HG02759 (cell line): ENCODE results near the gene RGS16.
"Not testable (repeated sequence)": the region's sequence is repeated elsewhere in the genome, so short reads cannot be mapped to it uniquely, and the experiment has no call there.

Experiments used
- ATAC-seq: cut with Tn5 transposase; IDR thresholded peaks from one replicate; pipeline ENCODE4 v1.9.1; 2021; ENCODE audit warnings: mild to moderate bottlenecking, moderate library complexity; ENCODE audit not compliant: unreplicated experiment

Gene RGS16

DNA sequence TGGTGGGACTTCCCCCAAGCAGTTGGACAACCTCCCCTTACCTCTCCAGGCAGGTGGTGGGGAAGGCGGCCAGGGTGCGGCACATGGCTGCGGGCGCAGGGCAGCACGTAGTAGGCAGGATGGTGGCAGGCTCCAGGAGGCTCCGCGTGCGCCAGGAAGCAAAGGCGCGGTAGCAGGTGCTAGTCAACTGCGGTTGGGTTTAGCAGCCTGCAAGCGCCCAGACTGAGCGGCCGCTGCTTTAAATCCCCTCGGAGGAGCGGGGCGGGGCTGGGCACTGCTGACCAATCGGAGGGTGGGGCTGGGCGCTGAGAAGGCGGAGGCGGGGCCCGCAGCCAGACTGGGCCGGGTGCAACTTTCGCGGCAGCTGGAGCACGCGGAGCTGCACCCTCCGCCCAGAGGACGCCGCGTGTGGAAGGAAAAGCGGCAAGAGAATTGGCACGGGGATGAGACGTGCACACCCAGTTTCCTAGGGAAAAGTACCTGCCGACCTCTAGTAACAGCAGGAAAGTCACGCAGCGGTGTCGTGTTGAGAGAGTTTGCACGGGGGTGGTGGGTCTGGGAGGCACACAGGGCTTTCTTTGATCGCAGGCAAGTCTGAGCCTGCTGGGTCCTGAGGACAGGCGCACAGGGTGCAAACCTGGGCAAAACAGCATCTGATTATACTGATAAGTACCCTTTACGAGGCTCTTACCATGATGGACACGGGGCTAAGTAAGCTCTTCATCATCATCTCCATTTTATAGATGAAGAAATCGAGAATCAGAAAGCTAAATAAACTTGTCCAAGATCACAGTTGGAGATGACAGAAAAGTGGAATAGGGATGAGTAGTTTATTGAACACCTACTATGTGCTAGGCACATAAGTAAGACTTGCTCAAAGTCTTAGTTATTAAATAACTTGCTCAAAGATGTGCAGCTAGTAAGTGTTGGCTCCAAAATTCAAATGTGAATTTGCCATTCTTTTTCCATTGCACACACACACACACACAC, at the start of gene RGS16:
Gene RGS16 (minus strand): TSS at position 215 of the 990 bp plus-strand sequence. CDS start 130 bp downstream, at position 85.
- ATAC-seq = peak; percentile 95

DNA sequence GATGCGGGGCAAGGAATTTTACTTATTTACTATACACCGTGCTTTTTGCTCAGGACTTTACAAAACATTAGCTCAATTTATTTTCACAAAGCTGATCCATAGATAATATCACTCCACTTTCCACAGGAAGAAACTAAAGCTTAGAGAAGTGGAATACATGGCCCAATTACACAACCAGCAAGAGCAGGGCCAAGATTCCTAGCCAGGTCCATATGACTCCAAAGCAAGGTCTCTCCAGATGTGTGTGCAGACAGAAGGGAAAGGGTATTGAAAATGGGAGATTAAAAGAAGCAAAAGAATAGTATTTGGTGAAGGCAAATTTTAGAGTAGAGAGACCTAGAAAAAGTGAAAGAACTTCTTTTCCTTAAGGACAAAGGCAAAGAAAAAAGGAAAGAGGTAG, 49.8 kb upstream of the RGS16 start:
- ATAC-seq = no peak

DNA sequence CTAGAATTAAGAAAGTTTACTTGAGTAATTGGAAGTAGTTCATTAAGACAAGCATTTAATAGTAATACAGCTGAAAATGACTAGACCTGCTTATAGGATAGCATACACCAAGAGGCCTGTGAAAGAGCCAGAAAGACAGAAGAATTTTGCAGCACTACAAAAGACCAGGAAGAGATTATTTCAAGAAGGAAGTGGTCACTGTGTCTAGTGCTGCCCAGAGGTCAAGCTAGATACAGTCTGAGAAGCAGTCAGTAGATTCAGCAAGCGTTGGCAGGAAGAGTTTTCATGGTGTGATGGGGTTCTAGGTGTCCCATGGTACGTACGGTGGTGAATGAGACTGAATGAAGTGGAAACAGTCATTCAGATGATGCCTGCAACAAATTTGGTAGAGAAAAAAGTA, 48.7 kb upstream of the RGS16 start:
- no peak for ATAC-seq

- ATAC-seq = no peak
Measured at GRCh38 chr1:182651339-182651724, 47.1 kb upstream of the RGS16 start.

GRCh38 chr1:182650678-182651338, 46.6 kb upstream of the RGS16 start:
- no peak for ATAC-seq

DNA sequence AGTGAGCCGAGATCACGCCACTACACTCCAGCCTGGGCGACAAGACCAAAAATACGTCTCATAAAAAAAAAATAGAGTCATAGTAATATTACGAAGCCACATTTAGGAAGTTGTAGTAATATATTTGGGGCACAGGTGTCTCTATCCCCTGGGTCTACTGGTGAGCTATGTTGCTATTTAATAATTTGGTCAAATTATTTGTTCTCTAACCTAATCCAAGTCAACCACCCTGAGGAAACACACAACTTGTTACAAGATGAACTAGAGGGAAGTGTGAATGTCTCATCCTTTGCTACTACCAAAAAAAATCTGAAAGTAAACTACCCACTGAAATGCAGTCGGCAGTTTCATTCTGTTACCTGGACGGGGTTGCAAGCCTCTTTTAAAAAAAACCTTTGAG, 44.9 kb upstream of the RGS16 start:
- no peak for ATAC-seq

DNA sequence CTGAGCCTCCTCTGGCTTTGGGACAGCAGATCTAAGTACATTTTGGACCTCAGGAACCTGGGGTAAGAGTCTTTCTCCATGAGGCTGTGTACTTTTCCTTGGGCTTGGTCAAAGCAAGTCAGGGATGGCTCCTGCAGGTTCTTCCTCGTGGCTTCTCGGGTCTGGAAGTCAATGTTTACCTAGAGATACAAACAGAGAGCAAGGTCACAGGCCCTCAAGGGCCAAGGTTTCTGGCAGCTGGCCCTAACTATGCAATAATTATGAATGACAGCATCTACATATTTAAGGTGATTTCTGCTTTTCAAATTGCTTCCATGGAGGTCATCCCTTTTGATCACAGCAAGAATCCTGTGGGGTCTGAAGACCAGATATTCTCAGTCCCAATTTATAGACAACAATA, 42.5 kb upstream of the RGS16 start:
- ATAC-seq = no peak

DNA sequence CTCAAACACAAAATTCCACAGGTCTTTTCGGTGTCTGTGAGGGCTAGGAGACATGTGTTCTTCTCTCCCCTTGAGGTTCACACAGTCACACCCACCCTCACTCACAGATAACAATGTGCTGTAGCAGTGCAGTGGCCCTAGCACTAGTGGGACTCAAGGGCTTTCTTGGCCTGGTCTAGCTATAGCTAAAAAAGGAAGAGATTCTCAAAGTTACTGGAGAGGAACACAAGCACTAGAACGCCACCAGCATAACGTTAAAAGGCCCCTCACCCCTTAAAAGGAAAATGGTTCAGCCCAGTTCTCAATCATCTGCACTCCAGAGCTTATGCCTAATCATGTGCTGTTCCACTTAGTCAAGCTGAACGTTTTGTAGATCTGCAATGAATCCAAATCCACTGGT, 40.7 kb upstream of the RGS16 start:
- peak; percentile 53 for ATAC-seq

GRCh38 chr1:182643699-182644098, 39.5 kb upstream of the RGS16 start:
- no peak for ATAC-seq

DNA sequence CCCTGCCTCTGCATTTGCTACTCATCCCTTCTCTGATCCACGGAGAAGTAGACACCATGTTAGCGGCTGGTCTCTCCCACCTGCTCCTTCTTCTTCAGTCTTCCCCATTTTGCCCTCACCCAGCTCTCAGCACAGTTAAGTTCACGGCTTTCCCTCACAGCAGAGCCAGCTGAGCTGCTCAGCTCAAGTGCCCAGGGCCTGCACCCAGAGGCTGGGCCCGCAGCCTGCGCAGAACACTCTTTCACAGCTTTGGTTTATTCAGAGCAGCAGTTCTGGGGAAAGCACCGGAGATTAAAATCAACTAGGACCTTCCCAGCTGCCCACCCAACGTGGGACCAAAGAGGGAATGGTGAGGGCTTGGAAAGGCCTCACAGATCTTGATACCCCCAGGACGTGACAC, 38.3 kb upstream of the RGS16 start:
- no peak for ATAC-seq

GRCh38 chr1:182641561-182641960, 37.4 kb upstream of the RGS16 start:
- ATAC-seq = no peak

GRCh38 chr1:182639330-182639729, 35.1 kb upstream of the RGS16 start:
- ATAC-seq = no peak

DNA sequence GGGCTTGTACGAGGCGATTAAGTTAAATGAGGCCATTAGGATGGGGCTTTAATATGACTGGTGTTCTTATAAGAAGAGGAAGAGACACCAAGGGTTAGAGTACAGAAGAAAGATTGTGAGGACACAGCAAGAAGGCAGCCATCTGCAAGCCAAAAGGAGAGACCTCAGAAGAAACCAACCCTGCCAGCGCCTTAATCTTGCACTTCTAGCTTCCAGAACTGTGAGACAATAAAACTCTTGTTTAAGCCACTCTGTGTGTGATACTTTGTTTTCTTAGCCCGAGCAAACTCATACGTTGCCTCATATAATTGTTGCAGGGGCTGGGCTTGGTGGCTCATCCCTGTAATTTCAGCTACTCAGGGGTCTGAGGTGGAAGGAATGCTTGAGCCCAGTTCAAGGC, 33.6 kb upstream of the RGS16 start:
- ATAC-seq = no peak

DNA sequence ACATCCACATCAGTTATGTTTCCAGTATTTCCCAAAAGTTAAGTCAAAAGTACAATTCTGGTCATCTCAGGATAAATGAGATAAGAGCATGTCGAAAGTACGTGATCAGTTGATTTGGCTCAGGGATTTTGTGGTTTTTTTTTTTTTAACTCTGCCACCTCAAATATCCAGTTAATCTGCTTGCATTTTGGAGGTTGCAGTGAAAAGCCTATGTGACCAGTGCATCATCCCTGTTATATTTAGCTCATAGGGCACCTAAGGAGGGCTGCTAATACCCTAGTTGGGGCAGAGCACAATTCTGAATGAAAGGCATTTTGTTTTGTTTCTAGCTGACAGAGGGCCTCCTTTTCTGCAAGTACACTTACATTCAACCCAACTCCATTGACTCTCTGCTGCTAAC, 31.7 kb upstream of the RGS16 start:
- no peak for ATAC-seq

DNA sequence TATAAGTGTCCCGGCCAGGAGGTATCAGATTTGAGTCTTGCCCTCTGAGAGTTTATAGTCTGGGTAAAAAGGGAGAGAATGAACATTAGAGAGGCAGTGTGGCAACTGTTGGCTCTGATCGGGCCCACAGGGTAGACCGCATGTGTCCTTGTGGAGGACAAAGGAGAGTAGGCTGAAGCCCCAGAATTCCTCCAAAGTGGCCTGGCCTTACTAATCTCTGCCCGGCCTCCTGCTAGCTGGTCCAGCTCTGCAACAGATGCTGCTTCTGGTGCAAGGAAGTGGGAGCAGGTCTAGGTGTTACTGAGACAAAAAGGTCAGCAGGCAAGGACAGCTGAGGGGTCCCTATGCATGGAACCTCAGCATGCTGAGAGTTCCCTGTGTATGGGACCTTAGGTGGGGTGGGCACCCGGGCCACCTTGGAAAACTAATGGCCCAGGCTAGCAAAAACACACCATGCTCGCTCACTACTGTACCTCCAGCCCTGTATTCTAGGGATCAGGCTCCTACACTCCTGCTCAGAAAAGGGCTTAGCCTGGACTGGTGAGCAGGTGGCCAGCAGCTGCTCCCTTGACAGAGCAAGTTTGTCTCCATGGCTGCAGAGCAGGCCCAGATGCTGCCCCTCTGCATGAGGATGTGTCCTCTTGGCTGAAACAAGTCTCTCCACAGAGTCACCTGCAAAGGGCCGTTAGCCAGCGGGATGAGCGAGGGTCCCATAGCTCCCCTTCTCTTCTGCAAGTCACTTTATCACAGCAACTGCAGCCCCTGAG, 30.3 kb upstream of the RGS16 start:
- ATAC-seq = no peak

DNA sequence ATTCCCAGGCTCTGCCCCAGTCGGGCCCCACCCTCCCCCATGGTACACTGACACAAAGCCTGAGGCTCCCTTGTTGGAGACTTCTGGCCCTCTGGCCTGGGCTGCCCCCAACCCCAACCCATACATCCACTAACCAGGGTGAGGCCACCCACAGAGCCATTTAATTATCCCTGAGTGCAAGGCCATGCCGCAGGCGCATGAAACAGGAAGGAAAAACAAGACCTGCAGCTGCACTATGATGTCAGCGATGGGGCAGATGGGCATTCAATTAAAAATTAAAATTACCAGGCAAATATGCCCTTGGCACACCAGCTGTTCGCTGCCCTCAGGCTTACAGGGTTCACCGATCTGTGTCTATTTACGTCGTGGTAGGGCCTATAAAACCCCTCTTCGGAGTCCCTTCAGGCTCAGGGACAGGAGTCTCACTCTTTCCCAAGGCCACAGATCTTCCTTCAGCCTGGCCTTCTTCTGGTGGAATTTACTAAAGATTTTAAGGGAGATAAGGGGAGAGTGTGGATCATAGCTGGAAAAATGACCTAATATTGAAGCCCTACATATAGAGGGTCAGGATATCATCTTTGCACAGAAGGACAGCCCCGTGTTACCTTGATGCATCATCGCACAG, 29.6 kb upstream of the RGS16 start:
- ATAC-seq = no peak

GRCh38 chr1:182633031-182633430, 28.8 kb upstream of the RGS16 start:
- ATAC-seq = no peak

GRCh38 chr1:182632441-182632857, 28.3 kb upstream of the RGS16 start:
- ATAC-seq = not testable (repeated sequence)

- no peak for ATAC-seq
Measured at GRCh38 chr1:182631954-182632353, 27.8 kb upstream of the RGS16 start.

GRCh38 chr1:182631053-182631677, 27.0 kb upstream of the RGS16 start:
- no peak for ATAC-seq
